Measurements from ENCODE around the gene PHLDA2.

The PHLDA2 gene

DNA sequence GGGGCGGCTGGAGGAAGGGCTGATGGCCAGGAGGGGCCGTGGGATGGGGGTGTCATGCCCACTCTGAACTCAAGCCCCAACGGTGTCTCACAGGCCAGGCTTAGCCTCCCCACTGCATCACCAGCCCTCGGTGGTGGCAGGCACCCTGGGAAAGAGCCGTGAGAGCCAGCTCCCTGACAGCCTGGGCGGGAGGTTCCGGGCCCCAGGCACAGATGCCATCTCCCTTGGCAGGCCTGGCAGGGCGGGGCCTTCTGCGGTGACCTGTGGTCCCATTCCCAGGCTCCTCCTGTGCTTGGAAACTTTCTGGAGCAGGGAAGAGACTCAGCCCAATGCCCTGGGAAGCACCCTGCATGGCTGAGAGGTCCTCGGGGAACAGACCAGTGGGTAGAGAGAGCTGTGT is 4.8 kb downstream of the PHLDA2 start:
- H3K4me3 ChIP-seq (replicated peaks; ENCODE audit: low read depth, low read length) = no peak overlapping the region
- no peak for DNase-seq (ENCODE audit: extremely low read depth, low read depth)
- TF ChIP-seq, protein P1, sequence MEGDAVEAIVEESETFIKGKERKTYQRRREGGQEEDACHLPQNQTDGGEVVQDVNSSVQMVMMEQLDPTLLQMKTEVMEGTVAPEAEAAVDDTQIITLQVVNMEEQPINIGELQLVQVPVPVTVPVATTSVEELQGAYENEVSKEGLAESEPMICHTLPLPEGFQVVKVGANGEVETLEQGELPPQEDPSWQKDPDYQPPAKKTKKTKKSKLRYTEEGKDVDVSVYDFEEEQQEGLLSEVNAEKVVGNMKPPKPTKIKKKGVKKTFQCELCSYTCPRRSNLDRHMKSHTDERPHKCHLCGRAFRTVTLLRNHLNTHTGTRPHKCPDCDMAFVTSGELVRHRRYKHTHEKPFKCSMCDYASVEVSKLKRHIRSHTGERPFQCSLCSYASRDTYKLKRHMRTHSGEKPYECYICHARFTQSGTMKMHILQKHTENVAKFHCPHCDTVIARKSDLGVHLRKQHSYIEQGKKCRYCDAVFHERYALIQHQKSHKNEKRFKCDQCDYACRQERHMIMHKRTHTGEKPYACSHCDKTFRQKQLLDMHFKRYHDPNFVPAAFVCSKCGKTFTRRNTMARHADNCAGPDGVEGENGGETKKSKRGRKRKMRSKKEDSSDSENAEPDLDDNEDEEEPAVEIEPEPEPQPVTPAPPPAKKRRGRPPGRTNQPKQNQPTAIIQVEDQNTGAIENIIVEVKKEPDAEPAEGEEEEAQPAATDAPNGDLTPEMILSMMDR (IDR thresholded peaks at IDR 0.05; ENCODE audit: low read depth, low read length, missing control alignments) = no peak

- TF ChIP-seq, protein P1 (IDR thresholded peaks at IDR 0.05; ENCODE audit: low read depth, low read length, missing control alignments) = no peak
- no peak for DNase-seq (ENCODE audit: extremely low read depth, low read depth)
- H3K4me3 ChIP-seq (replicated peaks; ENCODE audit: low read depth, low read length) = no peak overlapping the region
Observed at GRCh38 chr11:2923446-2924375, 5.5 kb downstream of the PHLDA2 start.

DNA sequence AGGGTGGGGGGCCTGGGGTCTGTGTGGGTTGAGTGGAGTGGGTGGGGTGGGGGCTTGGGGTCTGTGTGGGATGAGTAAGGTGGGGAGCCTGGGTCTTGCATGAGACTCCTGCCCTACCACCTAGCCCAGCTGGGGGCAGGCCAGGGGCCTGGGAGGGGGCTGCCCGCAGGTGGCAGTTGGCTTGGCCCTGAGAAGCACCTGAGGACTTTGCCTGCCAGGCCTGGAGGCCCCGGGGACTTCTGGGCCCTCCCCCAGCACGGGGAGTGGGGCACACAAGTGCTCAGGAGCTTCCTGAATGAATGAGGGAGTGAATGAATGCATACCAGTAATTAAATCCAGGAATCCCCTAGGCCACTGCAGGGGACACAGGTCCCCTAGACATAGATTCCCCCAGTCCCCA is 6.6 kb downstream of the PHLDA2 start:
- TF ChIP-seq, protein P1 (IDR thresholded peaks at IDR 0.05; ENCODE audit: low read depth, low read length, missing control alignments) = no peak
- no peak overlapping the region for H3K4me3 ChIP-seq (replicated peaks; ENCODE audit: low read depth, low read length)
- DNase-seq (ENCODE audit: extremely low read depth, low read depth) = no peak

GRCh38 chr11:2921742-2922493 is 7.3 kb downstream of the PHLDA2 start:
- no peak for DNase-seq (ENCODE audit: extremely low read depth, low read depth)
- no peak overlapping the region for H3K4me3 ChIP-seq (replicated peaks; ENCODE audit: low read depth, low read length)
- TF ChIP-seq, protein P1 (IDR thresholded peaks at IDR 0.05; ENCODE audit: low read depth, low read length, missing control alignments) = no peak

DNA sequence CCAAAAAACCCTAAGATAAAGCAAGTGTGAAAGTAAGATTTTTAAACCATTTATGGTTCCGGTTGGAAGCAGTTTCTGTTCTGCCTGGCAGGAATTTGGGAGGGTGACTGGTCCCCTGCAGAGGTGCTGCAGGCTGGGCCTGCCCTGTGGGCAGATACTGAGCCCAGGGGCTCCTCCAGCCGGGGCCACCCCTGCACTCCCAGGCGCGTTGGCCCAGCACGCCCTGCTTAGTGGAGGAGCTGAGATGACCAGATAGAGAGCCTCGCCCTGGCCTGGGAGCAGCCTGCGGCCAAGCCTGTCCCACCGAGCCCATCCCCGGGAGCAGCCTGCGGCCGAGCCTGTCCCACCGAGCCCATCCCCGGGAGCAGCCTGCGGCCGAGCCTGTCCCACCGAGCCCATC is 8.0 kb downstream of the PHLDA2 start:
- no peak for DNase-seq (ENCODE audit: extremely low read depth, low read depth)
- no peak overlapping the region for H3K4me3 ChIP-seq (replicated peaks; ENCODE audit: low read depth, low read length)
- TF ChIP-seq, protein P1 (IDR thresholded peaks at IDR 0.05; ENCODE audit: low read depth, low read length, missing control alignments) = no peak

DNA sequence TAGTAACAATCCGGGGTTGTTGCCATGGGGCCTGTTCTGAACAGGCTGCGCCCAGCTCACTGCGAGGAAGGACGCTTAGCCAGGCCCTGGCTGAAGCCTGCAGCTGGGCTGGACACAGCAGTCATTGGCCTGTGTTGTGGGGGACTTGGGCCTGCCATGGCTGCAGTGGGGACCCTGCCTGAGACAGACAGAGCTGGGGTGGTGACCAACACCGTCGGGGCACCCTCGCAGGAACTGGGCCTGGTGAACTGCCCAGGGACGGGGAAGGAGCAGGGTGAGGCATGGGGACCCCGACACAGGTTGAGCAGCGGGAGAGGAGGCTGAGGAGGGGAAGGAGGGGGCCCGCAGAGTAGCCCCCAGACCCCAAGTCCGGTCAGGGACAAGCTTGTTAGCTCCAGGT is 8.9 kb downstream of the PHLDA2 start:
- no peak overlapping the region for H3K4me3 ChIP-seq (replicated peaks; ENCODE audit: low read depth, low read length)
- no peak for DNase-seq (ENCODE audit: extremely low read depth, low read depth)
- TF ChIP-seq, protein P1 (IDR thresholded peaks at IDR 0.05; ENCODE audit: low read depth, low read length, missing control alignments) = no peak
